ENCODE measurements around the gene SRC.
"Not testable (repeated sequence)": the region's sequence is repeated elsewhere in the genome, so short reads cannot be mapped to it uniquely, and the experiment has no call there.

SRC gene

GRCh38 chr20:37337208-37337991 is 8.5 kb upstream of the SRC start:
- no peak for DNase-seq

- DNase-seq, result not testable (repeated sequence)
Measured at GRCh38 chr20:37338380-37338779, 7.6 kb upstream of the SRC start.

GRCh38 chr20:37339208-37339607 is 6.7 kb upstream of the SRC start:
- no peak for DNase-seq

- DNase-seq, result not testable (repeated sequence)
Measured at GRCh38 chr20:37339764-37340109, 6.2 kb upstream of the SRC start.

- no peak for DNase-seq
Measured at GRCh38 chr20:37340998-37341397, 4.9 kb upstream of the SRC start.

- DNase-seq, result no peak
Measured at GRCh38 chr20:37341632-37342031, 4.3 kb upstream of the SRC start.

GRCh38 chr20:37342231-37343177 is 3.4 kb upstream of the SRC start:
- DNase-seq, result no peak

GRCh38 chr20:37343212-37343993 is 2.5 kb upstream of the SRC start:
- no peak for DNase-seq

GRCh38 chr20:37343994-37344355 is 2.0 kb upstream of the SRC start:
- no peak for DNase-seq

GRCh38 chr20:37344506-37345338 is 1.2 kb upstream of the SRC start:
- no peak for DNase-seq

- no peak for DNase-seq
Measured at GRCh38 chr20:37346236-37346534, 245 bp downstream of the SRC start.

GRCh38 chr20:37346535-37347346 is 801 bp downstream of the SRC start:
- DNase-seq, result no peak

GRCh38 chr20:37347347-37347823 is 1.4 kb downstream of the SRC start:
- no peak for DNase-seq

- no peak for DNase-seq
Measured at GRCh38 chr20:37347891-37348791, 2.2 kb downstream of the SRC start.

GRCh38 chr20:37348792-37349516 is 3.0 kb downstream of the SRC start:
- DNase-seq, result no peak

- DNase-seq, result no peak
Measured at GRCh38 chr20:37349517-37350491, 3.9 kb downstream of the SRC start.

GRCh38 chr20:37350649-37351574 is 5.0 kb downstream of the SRC start:
- no peak for DNase-seq
